ENCODE data around the gene OR2H1. TPM values are rescaled to one million over a fixed set of nuclear protein-coding genes. Genes with fewer than 3 reads are reported as not detected.

The OR2H1 gene
- polyA plus RNA-seq, 3 donors: not detected

DNA sequence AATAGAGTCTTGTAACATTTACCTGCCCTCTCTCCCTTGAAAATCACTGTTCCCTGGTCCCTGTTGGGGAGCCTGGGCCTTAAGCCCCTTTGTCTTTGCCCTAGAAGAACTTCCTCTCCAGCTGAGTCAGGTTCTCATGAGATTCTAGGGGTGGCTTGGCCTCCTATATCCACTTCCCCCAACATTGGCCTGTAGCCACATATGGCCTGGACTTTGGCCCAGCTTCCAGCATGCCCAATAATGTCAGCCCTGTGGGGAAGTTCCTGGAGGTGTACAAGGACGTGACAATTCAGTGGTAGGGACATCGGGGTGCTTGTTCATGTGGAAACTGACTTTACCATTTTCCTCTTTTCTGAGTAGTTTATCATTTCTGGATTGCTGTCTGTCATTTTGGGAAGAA, 48.0 kb downstream of the OR2H1 start:
- Mint-ChIP-seq H3K4me3 (no peak overlapping the region), H3K27me3 (ENCODE audit: low read depth in 3 of 3) (peaks cover 0 to 10% (median 1%) of the 10 kb centered on the region in 3 donors), H3K9me3 (peaks cover 0 to 1% (median 0%) of the 10 kb centered on the region in 7 donors), H3K4me1 (no peaks in the 10 kb centered on the region), H3K36me3 (no peaks in the 10 kb centered on the region), H3K27ac (no peak overlapping the region)
- Histone ChIP-seq H3K4me1 (ENCODE audit: control insufficient read depth in 1 of 2, insufficient read depth in 2 of 2, low read length in 2 of 2) (no peaks in the 10 kb centered on the region), H3K4me3 (replicated peaks in 1 of 3; ENCODE audit: low read depth in 2 of 3, low read length in 3 of 3) (no peak overlapping the region), H4K20me1 (ENCODE audit: insufficient read depth, low read length) (no peaks in the 10 kb centered on the region), H3K9ac (ENCODE audit: insufficient read depth, low read length, poor library complexity, severe bottlenecking) (no peak overlapping the region), H3K36me3 (replicated peaks in 1 of 2; ENCODE audit: control insufficient read depth in 1 of 2, insufficient read depth in 2 of 2, low read length in 2 of 2) (no peaks in the 10 kb centered on the region), H3K27me3 (ENCODE audit: control insufficient read depth in 2 of 2, insufficient read depth in 2 of 2, low read length in 2 of 2) (no peaks in the 10 kb centered on the region), H2AFZ (ENCODE audit: insufficient read depth, low read depth, low read length, poor library complexity, severe bottlenecking) (no peak overlapping the region), H3K9me3 (replicated peaks in 1 of 2; ENCODE audit: control insufficient read depth in 1 of 2, insufficient read depth in 1 of 2, low read length in 2 of 2) (no peaks in the 10 kb centered on the region), H3K4me2 (replicated peaks; ENCODE audit: extremely low read depth, low read length, poor library complexity, severe bottlenecking) (no peak overlapping the region), H3K79me2 (ENCODE audit: insufficient read depth, low read length) (no peaks in the 10 kb centered on the region), H3K27ac (ENCODE audit: low read depth in 1 of 2, low read length in 2 of 2) (no peak overlapping the region)
- intact Hi-C loops (cut with micrococcal nuclease): no loop called here
- TF ChIP-seq CTCF (IDR thresholded peaks at IDR 0.05): no peak
- no peak for DNase-seq
- WGBS (ENCODE audit: insufficient coverage): no CpG with 5 or more reads among the region's 2 CpGs

DNA sequence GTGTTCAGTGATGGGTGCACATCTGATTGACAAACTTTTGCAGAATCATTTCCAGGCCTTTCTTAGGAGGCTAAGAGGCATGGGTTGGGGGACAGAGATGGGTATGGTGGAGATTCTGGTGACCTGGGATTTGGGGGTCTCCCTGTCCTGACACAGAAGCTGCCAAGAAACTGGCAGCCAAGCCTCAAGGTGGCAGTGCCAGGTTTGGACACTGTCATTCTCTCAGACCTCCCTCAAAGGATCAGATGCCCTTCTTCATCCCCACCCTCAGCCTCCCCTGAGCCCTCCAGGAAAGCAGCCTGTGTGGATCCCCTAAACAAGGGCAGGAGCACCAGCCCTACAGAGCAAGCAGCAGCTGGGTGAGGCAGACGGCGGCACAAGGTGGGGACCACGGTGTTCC, 48.9 kb downstream of the OR2H1 start:
- H3K4me3 ChIP-seq (replicated peaks in 1 of 3; ENCODE audit: low read depth in 2 of 3, low read length in 3 of 3): no peak overlapping the region
- Mint-ChIP-seq H3K27me3 (ENCODE audit: low read depth in 3 of 3) (peaks cover 0 to 12% (median 0%) of the 10 kb centered on the region in 3 donors), H3K4me3 (no peak overlapping the region), H3K27ac (no peak overlapping the region), H3K36me3 (no peaks in the 10 kb centered on the region), H3K9me3 (peaks cover 0 to 1% (median 0%) of the 10 kb centered on the region in 7 donors), H3K4me1 (no peaks in the 10 kb centered on the region)
- no peaks in the 10 kb centered on the region for H3K4me1 ChIP-seq (ENCODE audit: control insufficient read depth in 1 of 2, insufficient read depth in 2 of 2, low read length in 2 of 2)
- no peaks in the 10 kb centered on the region for H3K27me3 ChIP-seq (ENCODE audit: control insufficient read depth in 2 of 2, insufficient read depth in 2 of 2, low read length in 2 of 2)
- no peaks in the 10 kb centered on the region for H3K9me3 ChIP-seq (replicated peaks in 1 of 2; ENCODE audit: control insufficient read depth in 1 of 2, insufficient read depth in 1 of 2, low read length in 2 of 2)
- H3K79me2 ChIP-seq (ENCODE audit: insufficient read depth, low read length): no peaks in the 10 kb centered on the region
- no peaks in the 10 kb centered on the region for H4K20me1 ChIP-seq (ENCODE audit: insufficient read depth, low read length)
- no peak for TF ChIP-seq CTCF (IDR thresholded peaks at IDR 0.05)
- H3K9ac ChIP-seq (ENCODE audit: insufficient read depth, low read length, poor library complexity, severe bottlenecking): no peak overlapping the region
- no peak overlapping the region for H3K27ac ChIP-seq (ENCODE audit: low read depth in 1 of 2, low read length in 2 of 2)
- no peak overlapping the region for H2AFZ ChIP-seq (ENCODE audit: insufficient read depth, low read depth, low read length, poor library complexity, severe bottlenecking)
- H3K4me2 ChIP-seq (replicated peaks; ENCODE audit: extremely low read depth, low read length, poor library complexity, severe bottlenecking): no peak overlapping the region
- intact Hi-C loops (cut with micrococcal nuclease): no loop called here
- no peaks in the 10 kb centered on the region for H3K36me3 ChIP-seq (replicated peaks in 1 of 2; ENCODE audit: control insufficient read depth in 1 of 2, insufficient read depth in 2 of 2, low read length in 2 of 2)
- WGBS (ENCODE audit: insufficient coverage): 95% methylated on average over 3 of the region's 3 CpGs
- DNase-seq: no peak
